H1 (cell line): ENCODE data around the gene COL8A1.

ENCODE experiments used
- ATF2 ChIP-seq: IDR thresholded peaks from 2 replicates; pipeline ENCODE4 v1.6.1; 2012; ENCODE audit warnings: low read length, inconsistent platforms
- BACH1 ChIP-seq: IDR thresholded peaks from 2 replicates; pipeline ENCODE4 v1.6.1; 2012; ENCODE audit warnings: low read length, improper control_type of control experiment
- CBX5 ChIP-seq: fragments of 300-800, 300-1000 bp; sonication (generic); IDR thresholded peaks from 2 replicates; pipeline ENCODE4 v1.7.1; 2016; ENCODE audit warnings: antibody characterized with exemption, low read length, low read depth
- CTCF ChIP-seq, 3 experiments: IDR thresholded peaks; 1 replicate in 2 of 3; 2 replicates in 1 of 3; pipeline versions ENCODE4 v1.5.1 to v1.6.1; 2011; ENCODE audit warnings: low read length in 3 of 3, mild to moderate bottlenecking in 3 of 3, inconsistent platforms in 2 of 3, low read depth in 1 of 3, moderate library complexity in 1 of 3; ENCODE audit not compliant: insufficient read depth in 1 of 3; ENCODE audit errors: control extremely low read depth in 1 of 3
- EZH2 ChIP-seq: fragments of 200-600 bp; sonication (generic); IDR thresholded peaks from 2 replicates; pipeline ENCODE4 v1.7.1; 2012; ENCODE audit warnings: low read depth, mild to moderate bottlenecking, moderate library complexity, low read length, inconsistent platforms; ENCODE audit not compliant: severe bottlenecking
- FOSL1 ChIP-seq: IDR thresholded peaks from 2 replicates; pipeline ENCODE4 v1.6.1; 2011; ENCODE audit warnings: mild to moderate bottlenecking, low read depth, low read length, moderate library complexity; ENCODE audit not compliant: insufficient read depth
- JUN ChIP-seq: IDR thresholded peaks from 2 replicates; pipeline ENCODE4 v1.6.1; 2011; ENCODE audit warnings: low read depth, mild to moderate bottlenecking, improper control_type of control experiment, low read length
- POLR2A ChIP-seq, 2 experiments: IDR thresholded peaks; 1 replicate in 1 of 2; 2 replicates in 1 of 2; pipeline ENCODE4 v1.6.1; 2011; ENCODE audit warnings: low read depth in 2 of 2, low read length in 2 of 2, mild to moderate bottlenecking in 2 of 2; ENCODE audit errors: control extremely low read depth in 1 of 2
- RNF2 ChIP-seq: fragments of 200-900, 300-1000 bp; sonication (generic); IDR thresholded peaks from 2 replicates; pipeline ENCODE4 v1.7.1; 2016; ENCODE audit warnings: borderline replicate concordance, low read depth, mild to moderate bottlenecking, antibody characterized with exemption, low read length; ENCODE audit not compliant: poor library complexity, severe bottlenecking; ENCODE audit errors: missing control alignments
- SP1 ChIP-seq: IDR thresholded peaks from 2 replicates; pipeline ENCODE4 v1.6.1; 2011; ENCODE audit warnings: low read depth, low read length
- SRF ChIP-seq: IDR thresholded peaks from 2 replicates; pipeline ENCODE4 v1.6.1; 2011; ENCODE audit warnings: mild to moderate bottlenecking, low read depth, low read length, moderate library complexity
- TEAD4 ChIP-seq: IDR thresholded peaks from 2 replicates; pipeline ENCODE4 v1.6.1; 2012; ENCODE audit warnings: low read depth, low read length, inconsistent platforms, mixed read lengths
- ZNF274 ChIP-seq: IDR thresholded peaks from 2 replicates; pipeline ENCODE4 v1.7.0; 2012; ENCODE audit warnings: low read length, borderline replicate concordance; ENCODE audit errors: extremely low read depth

- TF ChIP-seq EZH2 (no peak), JUN (no peak), SRF (no peak), CBX5 (no peak), FOSL1 (no peak), BACH1 (no peak), CTCF (IDR thresholded peaks at IDR 0.05; ENCODE audit: control extremely low read depth in 1 of 3, insufficient read depth in 1 of 3, low read depth in 1 of 3, low read length in 3 of 3) (no peak), ZNF274 (no peak), RNF2 (no peak), POLR2A (IDR thresholded peaks at IDR 0.05; ENCODE audit: control extremely low read depth in 1 of 2, low read depth in 2 of 2, low read length in 2 of 2) (no peak), TEAD4 (no peak), SP1 (no peak), ATF2 (no peak)
These were observed 138.8 kb downstream of the COL8A1 start for GRCh38 chr3:99777210-99777549.
